ENCODE results near the gene GAD2. TPM values are rescaled to one million over a fixed set of nuclear protein-coding genes. Genes with fewer than 3 reads are reported as not detected.

Gene GAD2
- total and polyA plus RNA-seq, 2 experiments from 2014 or later: 0.56 to 0.86 TPM

DNA sequence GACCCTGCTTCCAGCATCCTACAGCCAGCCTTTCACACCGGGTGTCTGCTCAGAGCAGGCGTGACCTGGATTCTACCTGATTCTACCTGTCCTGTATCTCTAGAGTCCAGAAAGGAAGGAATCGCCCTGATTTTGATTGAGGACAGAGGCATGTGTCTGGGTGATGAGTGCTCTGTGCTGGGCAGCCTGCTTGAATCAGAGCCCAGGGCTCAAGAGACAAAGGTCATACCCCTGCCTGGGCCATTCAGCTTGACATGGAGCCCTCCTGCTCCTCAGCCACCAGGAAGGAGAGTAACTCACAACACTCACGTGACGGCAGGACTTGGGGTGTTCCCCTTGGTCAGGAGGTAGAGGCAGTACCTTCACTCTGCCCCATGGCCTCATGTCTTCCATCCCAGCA, 11.2 kb downstream of the GAD2 start (continued):
- TF ChIP-seq, protein P1, sequence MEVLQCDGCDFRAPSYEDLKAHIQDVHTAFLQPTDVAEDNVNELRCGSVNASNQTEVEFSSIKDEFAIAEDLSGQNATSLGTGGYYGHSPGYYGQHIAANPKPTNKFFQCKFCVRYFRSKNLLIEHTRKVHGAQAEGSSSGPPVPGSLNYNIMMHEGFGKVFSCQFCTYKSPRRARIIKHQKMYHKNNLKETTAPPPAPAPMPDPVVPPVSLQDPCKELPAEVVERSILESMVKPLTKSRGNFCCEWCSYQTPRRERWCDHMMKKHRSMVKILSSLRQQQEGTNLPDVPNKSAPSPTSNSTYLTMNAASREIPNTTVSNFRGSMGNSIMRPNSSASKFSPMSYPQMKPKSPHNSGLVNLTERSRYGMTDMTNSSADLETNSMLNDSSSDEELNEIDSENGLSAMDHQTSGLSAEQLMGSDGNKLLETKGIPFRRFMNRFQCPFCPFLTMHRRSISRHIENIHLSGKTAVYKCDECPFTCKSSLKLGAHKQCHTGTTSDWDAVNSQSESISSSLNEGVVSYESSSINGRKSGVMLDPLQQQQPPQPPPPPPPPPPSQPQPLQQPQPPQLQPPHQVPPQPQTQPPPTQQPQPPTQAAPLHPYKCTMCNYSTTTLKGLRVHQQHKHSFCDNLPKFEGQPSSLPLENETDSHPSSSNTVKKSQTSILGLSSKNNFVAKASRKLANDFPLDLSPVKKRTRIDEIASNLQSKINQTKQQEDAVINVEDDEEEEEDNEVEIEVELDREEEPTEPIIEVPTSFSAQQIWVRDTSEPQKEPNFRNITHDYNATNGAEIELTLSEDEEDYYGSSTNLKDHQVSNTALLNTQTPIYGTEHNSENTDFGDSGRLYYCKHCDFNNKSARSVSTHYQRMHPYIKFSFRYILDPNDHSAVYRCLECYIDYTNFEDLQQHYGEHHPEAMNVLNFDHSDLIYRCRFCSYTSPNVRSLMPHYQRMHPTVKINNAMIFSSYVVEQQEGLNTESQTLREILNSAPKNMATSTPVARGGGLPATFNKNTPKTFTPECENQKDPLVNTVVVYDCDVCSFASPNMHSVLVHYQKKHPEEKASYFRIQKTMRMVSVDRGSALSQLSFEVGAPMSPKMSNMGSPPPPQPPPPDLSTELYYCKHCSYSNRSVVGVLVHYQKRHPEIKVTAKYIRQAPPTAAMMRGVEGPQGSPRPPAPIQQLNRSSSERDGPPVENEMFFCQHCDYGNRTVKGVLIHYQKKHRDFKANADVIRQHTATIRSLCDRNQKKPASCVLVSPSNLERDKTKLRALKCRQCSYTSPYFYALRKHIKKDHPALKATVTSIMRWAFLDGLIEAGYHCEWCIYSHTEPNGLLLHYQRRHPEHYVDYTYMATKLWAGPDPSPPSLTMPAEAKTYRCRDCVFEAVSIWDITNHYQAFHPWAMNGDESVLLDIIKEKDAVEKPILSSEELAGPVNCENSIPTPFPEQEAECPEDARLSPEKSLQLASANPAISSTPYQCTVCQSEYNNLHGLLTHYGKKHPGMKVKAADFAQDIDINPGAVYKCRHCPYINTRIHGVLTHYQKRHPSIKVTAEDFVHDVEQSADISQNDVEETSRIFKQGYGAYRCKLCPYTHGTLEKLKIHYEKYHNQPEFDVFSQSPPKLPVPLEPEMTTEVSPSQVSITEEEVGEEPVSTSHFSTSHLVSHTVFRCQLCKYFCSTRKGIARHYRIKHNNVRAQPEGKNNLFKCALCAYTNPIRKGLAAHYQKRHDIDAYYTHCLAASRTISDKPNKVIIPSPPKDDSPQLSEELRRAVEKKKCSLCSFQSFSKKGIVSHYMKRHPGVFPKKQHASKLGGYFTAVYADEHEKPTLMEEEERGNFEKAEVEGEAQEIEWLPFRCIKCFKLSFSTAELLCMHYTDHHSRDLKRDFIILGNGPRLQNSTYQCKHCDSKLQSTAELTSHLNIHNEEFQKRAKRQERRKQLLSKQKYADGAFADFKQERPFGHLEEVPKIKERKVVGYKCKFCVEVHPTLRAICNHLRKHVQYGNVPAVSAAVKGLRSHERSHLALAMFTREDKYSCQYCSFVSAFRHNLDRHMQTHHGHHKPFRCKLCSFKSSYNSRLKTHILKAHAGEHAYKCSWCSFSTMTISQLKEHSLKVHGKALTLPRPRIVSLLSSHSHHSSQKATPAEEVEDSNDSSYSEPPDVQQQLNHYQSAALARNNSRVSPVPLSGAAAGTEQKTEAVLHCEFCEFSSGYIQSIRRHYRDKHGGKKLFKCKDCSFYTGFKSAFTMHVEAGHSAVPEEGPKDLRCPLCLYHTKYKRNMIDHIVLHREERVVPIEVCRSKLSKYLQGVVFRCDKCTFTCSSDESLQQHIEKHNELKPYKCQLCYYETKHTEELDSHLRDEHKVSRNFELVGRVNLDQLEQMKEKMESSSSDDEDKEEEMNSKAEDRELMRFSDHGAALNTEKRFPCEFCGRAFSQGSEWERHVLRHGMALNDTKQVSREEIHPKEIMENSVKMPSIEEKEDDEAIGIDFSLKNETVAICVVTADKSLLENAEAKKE (CRISPR knock-in tag; IDR thresholded peaks at IDR 0.05): no peak

DNA sequence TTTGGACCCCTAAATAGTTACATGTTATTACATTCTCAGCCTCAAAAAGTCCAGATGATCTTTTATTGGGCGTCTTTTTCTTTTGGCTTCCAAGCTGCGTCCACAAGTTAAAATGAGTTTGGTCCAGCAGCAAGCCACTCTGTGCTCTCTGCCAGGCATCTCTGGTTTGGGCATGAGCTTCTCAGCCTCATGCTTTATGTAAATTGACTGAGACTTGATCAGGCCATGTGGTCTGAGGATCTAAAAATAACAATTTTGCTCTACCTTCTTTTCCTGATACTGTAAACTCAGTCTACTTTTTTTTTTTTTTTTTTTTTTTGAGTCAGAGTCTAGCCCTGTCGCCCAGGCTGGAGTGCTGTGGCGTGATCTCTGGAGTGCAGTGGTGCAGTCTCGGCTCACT, 15.6 kb downstream of the GAD2 start:
- DNase-seq (ENCODE audit: low spot score) (no peak), ATAC-seq (no peak)
- no peak overlapping the region for H3K4me3 ChIP-seq
- no peaks in the 10 kb centered on the region for H3F3A ChIP-seq (replicated peaks; ENCODE audit: low read depth)
- H3K79me2 ChIP-seq (replicated peaks; ENCODE audit: insufficient read depth): no peaks in the 10 kb centered on the region
- no peaks in the 10 kb centered on the region for H3K9me3 Mint-ChIP-seq
- peaks cover 3% of the 10 kb centered on the region; the same call in 1 of the 3 replicates for H3K4me1 Mint-ChIP-seq
- H3K4me1 ChIP-seq (ENCODE audit: insufficient read depth): no peaks in the 10 kb centered on the region; the same call in 1 of the 2 replicates
- no peaks in the 10 kb centered on the region for H4K20me1 ChIP-seq (replicated peaks; ENCODE audit: insufficient read depth)
- no peak overlapping the region for H3K27ac Mint-ChIP-seq
- H2AFZ ChIP-seq: no peak overlapping the region
- H3K36me3 ChIP-seq (ENCODE audit: insufficient read depth): no peaks in the 10 kb centered on the region
- no peak overlapping the region for H3K4me2 ChIP-seq
- H3K9me2 ChIP-seq (ENCODE audit: insufficient read depth): no peaks in the 10 kb centered on the region
- H3K27ac ChIP-seq (ENCODE audit: low read depth): no peak overlapping the region
- no peak overlapping the region for H3K4me3 Mint-ChIP-seq
- H3K27me3 Mint-ChIP-seq (ENCODE audit: insufficient read depth, low read depth, poor library complexity): no peaks in the 10 kb centered on the region
- no peaks in the 10 kb centered on the region for H3K27me3 ChIP-seq (ENCODE audit: insufficient read depth)
- H3K36me3 Mint-ChIP-seq (ENCODE audit: low read depth): no peaks in the 10 kb centered on the region
- TF ChIP-seq, protein P1 (CRISPR knock-in tag; IDR thresholded peaks at IDR 0.05): no peak
- no peak for TF ChIP-seq ZNF114 (CRISPR knock-in tag; IDR thresholded peaks at IDR 0.05)
- TF ChIP-seq EZH2phosphoT487 (IDR thresholded peaks at IDR 0.05; ENCODE audit: unreplicated experiment): no peak
- TF ChIP-seq, protein P2, sequence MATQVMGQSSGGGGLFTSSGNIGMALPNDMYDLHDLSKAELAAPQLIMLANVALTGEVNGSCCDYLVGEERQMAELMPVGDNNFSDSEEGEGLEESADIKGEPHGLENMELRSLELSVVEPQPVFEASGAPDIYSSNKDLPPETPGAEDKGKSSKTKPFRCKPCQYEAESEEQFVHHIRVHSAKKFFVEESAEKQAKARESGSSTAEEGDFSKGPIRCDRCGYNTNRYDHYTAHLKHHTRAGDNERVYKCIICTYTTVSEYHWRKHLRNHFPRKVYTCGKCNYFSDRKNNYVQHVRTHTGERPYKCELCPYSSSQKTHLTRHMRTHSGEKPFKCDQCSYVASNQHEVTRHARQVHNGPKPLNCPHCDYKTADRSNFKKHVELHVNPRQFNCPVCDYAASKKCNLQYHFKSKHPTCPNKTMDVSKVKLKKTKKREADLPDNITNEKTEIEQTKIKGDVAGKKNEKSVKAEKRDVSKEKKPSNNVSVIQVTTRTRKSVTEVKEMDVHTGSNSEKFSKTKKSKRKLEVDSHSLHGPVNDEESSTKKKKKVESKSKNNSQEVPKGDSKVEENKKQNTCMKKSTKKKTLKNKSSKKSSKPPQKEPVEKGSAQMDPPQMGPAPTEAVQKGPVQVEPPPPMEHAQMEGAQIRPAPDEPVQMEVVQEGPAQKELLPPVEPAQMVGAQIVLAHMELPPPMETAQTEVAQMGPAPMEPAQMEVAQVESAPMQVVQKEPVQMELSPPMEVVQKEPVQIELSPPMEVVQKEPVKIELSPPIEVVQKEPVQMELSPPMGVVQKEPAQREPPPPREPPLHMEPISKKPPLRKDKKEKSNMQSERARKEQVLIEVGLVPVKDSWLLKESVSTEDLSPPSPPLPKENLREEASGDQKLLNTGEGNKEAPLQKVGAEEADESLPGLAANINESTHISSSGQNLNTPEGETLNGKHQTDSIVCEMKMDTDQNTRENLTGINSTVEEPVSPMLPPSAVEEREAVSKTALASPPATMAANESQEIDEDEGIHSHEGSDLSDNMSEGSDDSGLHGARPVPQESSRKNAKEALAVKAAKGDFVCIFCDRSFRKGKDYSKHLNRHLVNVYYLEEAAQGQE (IDR thresholded peaks at IDR 0.05; ENCODE audit: unreplicated experiment): no peak
- TF ChIP-seq CREB1 (CRISPR knock-in tag; IDR thresholded peaks at IDR 0.05; ENCODE audit: low read depth): no peak
- no peak for TF ChIP-seq NANOG (IDR thresholded peaks at IDR 0.05; ENCODE audit: borderline replicate concordance)

Measured in GM23338 (cell line).